CD4-positive, alpha-beta T cell treated with Interleukin-17A for 4 hours (primary cell): Measurements from ENCODE around the gene NADSYN1.

Experiments used
- DNase-seq: peaks from one replicate; pipeline ENCODE4 v3.0.0-alpha.2; 2020; ENCODE audit warnings: mixed read lengths

NADSYN1 gene

GRCh38 chr11:71433648-71434450 is 19.2 kb upstream of the NADSYN1 start:
- no peak for DNase-seq

- no peak for DNase-seq
These were observed 18.4 kb upstream of the NADSYN1 start for GRCh38 chr11:71434576-71435130.

GRCh38 chr11:71435278-71435951 is 17.6 kb upstream of the NADSYN1 start:
- no peak for DNase-seq

- DNase-seq, result no peak
These were observed 16.1 kb upstream of the NADSYN1 start for GRCh38 chr11:71436861-71437260.

- DNase-seq, result no peak
These were observed 15.6 kb upstream of the NADSYN1 start for GRCh38 chr11:71437399-71437798.

GRCh38 chr11:71437879-71438278 is 15.1 kb upstream of the NADSYN1 start:
- DNase-seq, result no peak

GRCh38 chr11:71438650-71439049 is 14.4 kb upstream of the NADSYN1 start:
- DNase-seq, result no peak

- DNase-seq, result no peak
These were observed 12.8 kb upstream of the NADSYN1 start for GRCh38 chr11:71440021-71440755.

- DNase-seq, result no peak
These were observed 11.8 kb upstream of the NADSYN1 start for GRCh38 chr11:71441251-71441650.

GRCh38 chr11:71442123-71442522 is 10.9 kb upstream of the NADSYN1 start:
- DNase-seq, result no peak

GRCh38 chr11:71442880-71443279 is 10.1 kb upstream of the NADSYN1 start:
- no peak for DNase-seq

- no peak for DNase-seq
These were observed 9.1 kb upstream of the NADSYN1 start for GRCh38 chr11:71443736-71444445.

- DNase-seq, result no peak
These were observed 8.2 kb upstream of the NADSYN1 start for GRCh38 chr11:71444811-71445210.

- DNase-seq, result no peak
These were observed 6.9 kb upstream of the NADSYN1 start for GRCh38 chr11:71446150-71446549.

- no peak for DNase-seq
These were observed 5.9 kb upstream of the NADSYN1 start for GRCh38 chr11:71446942-71447688.

GRCh38 chr11:71447791-71448256 is 5.2 kb upstream of the NADSYN1 start:
- DNase-seq, result peak; percentile 49

GRCh38 chr11:71448257-71449171 is 4.5 kb upstream of the NADSYN1 start, which contains the start of gene DHCR7:
Gene DHCR7 (minus strand): TSS chr11:71448393. CDS start chr11:71444952, 3,441 bp downstream.
- peak; percentile 94 for DNase-seq

- no peak for DNase-seq
These were observed 3.4 kb upstream of the NADSYN1 start for GRCh38 chr11:71449596-71449995.

- no peak for DNase-seq
These were observed 2.5 kb upstream of the NADSYN1 start for GRCh38 chr11:71450507-71450906.

- DNase-seq, result no peak
These were observed 2.1 kb upstream of the NADSYN1 start for GRCh38 chr11:71450939-71451338.
